RWPE2 (cell line): Measurements from ENCODE around the gene FNBP1L.
A peak's percentile ranks its signal among the peaks of the same experiment; 100 is the strongest.

Experiments
- ATAC-seq: fragments of 200-7000 bp; cut with Tn5 transposase; 3 replicates; pipeline ENCODE4 v1.9.1; 2021; ENCODE audit warnings: low read depth
- DNase-seq: peaks from one replicate; pipeline ENCODE4 v3.0.0-alpha.2; 2020; ENCODE audit warnings: low spot score
- H3K27ac ChIP-seq: fragments of 450-650 bp; 2 replicates; pipeline ENCODE4 v1.5.1; 2017; ENCODE audit warnings: mild to moderate bottlenecking; ENCODE audit not compliant: poor library complexity, severe bottlenecking
- H3K27me3 ChIP-seq: fragments of 250-450 bp; sonication (Bioruptor Pico); 2 replicates; pipeline ENCODE4 v1.5.1; 2021; ENCODE audit warnings: mild to moderate bottlenecking, moderate library complexity; ENCODE audit not compliant: insufficient read depth, poor library complexity, severe bottlenecking
- H3K36me3 ChIP-seq: fragments of 250-450 bp; sonication (Bioruptor Pico); 2 replicates; pipeline ENCODE4 v1.5.1; 2020; ENCODE audit warnings: low read depth, mild to moderate bottlenecking, moderate library complexity
- H3K4me1 ChIP-seq: fragments of 250-450 bp; sonication (Bioruptor Pico); 2 replicates; pipeline ENCODE4 v1.5.1; 2021; ENCODE audit warnings: mild to moderate bottlenecking, moderate library complexity; ENCODE audit not compliant: insufficient read depth, poor library complexity, severe bottlenecking
- H3K4me3 ChIP-seq: fragments of 250-450 bp; sonication (Bioruptor Pico); 2 replicates; pipeline ENCODE4 v1.5.1; 2021; ENCODE audit warnings: mild to moderate bottlenecking, moderate library complexity; ENCODE audit not compliant: severe bottlenecking
- H3K9me3 ChIP-seq: fragments of 250-450 bp; sonication (Bioruptor Pico); 2 replicates; pipeline ENCODE4 v1.5.1; 2021; ENCODE audit warnings: mild to moderate bottlenecking, moderate library complexity; ENCODE audit not compliant: severe bottlenecking
- TF ChIP-seq, protein P1 (sequence below): fragments of 450-650 bp; IDR thresholded peaks from one replicate; pipeline ENCODE4 v1.5.1; 2017; ENCODE audit warnings: mild to moderate bottlenecking, moderate library complexity; ENCODE audit not compliant: poor library complexity, severe bottlenecking

FNBP1L gene

DNA sequence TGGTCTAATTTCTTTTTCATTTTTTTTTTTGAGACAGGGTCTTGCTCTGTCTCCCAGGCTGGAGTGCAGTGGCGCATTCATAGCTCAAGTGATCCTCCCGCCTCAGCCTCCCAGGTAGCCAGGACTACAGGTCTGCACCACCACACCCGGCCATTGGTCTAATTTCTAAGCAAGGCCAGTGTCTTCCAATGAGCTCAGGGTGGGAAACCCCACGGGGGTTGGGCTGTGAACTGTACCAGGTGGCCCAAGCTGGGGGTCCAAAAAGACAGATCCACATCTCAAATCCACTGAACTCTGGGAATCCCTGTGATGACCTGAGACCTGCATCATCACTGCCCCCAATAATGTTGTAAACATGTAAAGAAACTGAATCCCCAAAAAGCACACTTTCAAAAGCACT, 154.2 kb downstream of the FNBP1L start:
- ATAC-seq (no peak), DNase-seq (no peak)
- peaks cover 68% of the 10 kb centered on the region for H3K4me1 ChIP-seq
- no peak overlapping the region for H3K4me3 ChIP-seq
- TF ChIP-seq, protein P1, sequence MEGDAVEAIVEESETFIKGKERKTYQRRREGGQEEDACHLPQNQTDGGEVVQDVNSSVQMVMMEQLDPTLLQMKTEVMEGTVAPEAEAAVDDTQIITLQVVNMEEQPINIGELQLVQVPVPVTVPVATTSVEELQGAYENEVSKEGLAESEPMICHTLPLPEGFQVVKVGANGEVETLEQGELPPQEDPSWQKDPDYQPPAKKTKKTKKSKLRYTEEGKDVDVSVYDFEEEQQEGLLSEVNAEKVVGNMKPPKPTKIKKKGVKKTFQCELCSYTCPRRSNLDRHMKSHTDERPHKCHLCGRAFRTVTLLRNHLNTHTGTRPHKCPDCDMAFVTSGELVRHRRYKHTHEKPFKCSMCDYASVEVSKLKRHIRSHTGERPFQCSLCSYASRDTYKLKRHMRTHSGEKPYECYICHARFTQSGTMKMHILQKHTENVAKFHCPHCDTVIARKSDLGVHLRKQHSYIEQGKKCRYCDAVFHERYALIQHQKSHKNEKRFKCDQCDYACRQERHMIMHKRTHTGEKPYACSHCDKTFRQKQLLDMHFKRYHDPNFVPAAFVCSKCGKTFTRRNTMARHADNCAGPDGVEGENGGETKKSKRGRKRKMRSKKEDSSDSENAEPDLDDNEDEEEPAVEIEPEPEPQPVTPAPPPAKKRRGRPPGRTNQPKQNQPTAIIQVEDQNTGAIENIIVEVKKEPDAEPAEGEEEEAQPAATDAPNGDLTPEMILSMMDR: no peak
- peaks cover 46% of the 10 kb centered on the region for H3K36me3 ChIP-seq
- H3K9me3 ChIP-seq: no peaks in the 10 kb centered on the region
- no peaks in the 10 kb centered on the region for H3K27me3 ChIP-seq
- H3K27ac ChIP-seq: peak overlapping the region; percentile 76

DNA sequence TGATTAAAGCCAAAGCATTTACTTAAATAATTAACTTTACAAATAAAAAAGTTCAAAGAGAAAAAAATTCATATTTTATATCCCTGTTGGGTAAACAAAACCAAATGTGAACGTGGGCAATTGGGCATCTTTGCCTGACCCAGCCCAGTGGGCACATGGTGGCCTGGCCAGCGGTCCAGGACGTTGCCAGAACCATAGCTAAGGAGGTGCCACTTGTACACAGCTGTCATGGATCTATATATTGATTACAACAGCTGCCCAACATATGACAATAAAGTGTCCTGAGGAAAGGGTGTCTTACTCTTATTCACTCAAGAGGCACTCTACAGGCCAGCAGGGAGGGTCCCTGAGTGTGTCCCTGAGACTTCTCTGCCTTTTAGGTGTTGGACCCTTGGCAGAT, 155.2 kb downstream of the FNBP1L start:
- DNase-seq (no peak), ATAC-seq (no peak)
- H3K27me3 ChIP-seq: no peaks in the 10 kb centered on the region
- peaks cover 40% of the 10 kb centered on the region for H3K36me3 ChIP-seq
- no peak overlapping the region for H3K27ac ChIP-seq
- H3K9me3 ChIP-seq: no peaks in the 10 kb centered on the region
- TF ChIP-seq, protein P1: no peak
- peaks cover 66% of the 10 kb centered on the region for H3K4me1 ChIP-seq
- no peak overlapping the region for H3K4me3 ChIP-seq

- H3K4me1 ChIP-seq: peaks cover 66% of the 10 kb centered on the region
- H3K36me3 ChIP-seq: peaks cover 40% of the 10 kb centered on the region
- TF ChIP-seq, protein P1: no peak
- DNase-seq (no peak), ATAC-seq (no peak)
- no peaks in the 10 kb centered on the region for H3K9me3 ChIP-seq
- H3K27ac ChIP-seq: no peak overlapping the region
- H3K4me3 ChIP-seq: no peak overlapping the region
- H3K27me3 ChIP-seq: no peaks in the 10 kb centered on the region
Observed at GRCh38 chr1:93603601-93604000, 155.7 kb downstream of the FNBP1L start.
